ENCODE measurements around the gene SEPTIN8.

GRCh38 chr5:132813599-132814502, 36.8 kb upstream of the SEPTIN8 start:
- TF ChIP-seq ZBTB33 (IDR thresholded peaks at IDR 0.05; ENCODE audit: borderline replicate concordance, low read depth) (no peak), TAF1 (IDR thresholded peaks at IDR 0.05; ENCODE audit: borderline replicate concordance, low read depth, low read length) (no peak), MAX (IDR thresholded peaks at IDR 0.05; ENCODE audit: low read depth) (peak; percentile 59), CTCF (IDR thresholded peaks at IDR 0.05) (no peak), POLR2AphosphoS5 (IDR thresholded peaks at IDR 0.05; ENCODE audit: low read depth, low read length) (no peak), ELF1 (IDR thresholded peaks at IDR 0.05) (no peak)
